ENCODE data around the gene ATRX.
"Not testable (repeated sequence)": the region's sequence is repeated elsewhere in the genome, so short reads cannot be mapped to it uniquely, and the experiment has no call there.

The ATRX gene
- 268 reads per million, percentile 95 among the genes with 10 or more reads in this experiment for total RNA-seq

GRCh38 chrX:77785486-77786364 lies at the start of gene ATRX:
Gene ATRX (minus strand): TSS chrX:77786216. CDS start chrX:77786001, 215 bp downstream.
- DNase-seq, result peak; percentile 67

- not testable (repeated sequence) for DNase-seq
These were observed 45.5 kb upstream of the ATRX start for GRCh38 chrX:77831544-77831943.

DNA sequence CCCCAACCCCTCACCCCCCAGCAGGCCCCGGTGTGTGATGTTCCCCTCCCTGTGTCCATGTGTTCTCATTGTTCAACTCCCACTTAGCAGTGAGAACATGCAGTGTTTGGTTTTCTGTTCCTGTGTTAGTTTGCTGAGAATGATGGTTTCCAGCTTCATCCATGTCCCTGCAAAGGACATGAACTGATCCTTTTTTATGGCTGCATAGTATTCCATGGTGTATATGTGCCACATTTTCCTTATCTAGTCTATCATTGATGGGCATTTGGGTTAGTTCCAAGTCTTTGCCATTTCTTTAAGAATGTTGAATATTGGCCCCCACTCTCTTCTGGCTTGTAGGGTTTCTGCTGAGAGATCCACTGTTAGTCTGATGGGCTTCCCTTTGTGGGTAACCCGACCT lies 36.0 kb upstream of the ATRX start:
- not testable (repeated sequence) for DNase-seq

DNA sequence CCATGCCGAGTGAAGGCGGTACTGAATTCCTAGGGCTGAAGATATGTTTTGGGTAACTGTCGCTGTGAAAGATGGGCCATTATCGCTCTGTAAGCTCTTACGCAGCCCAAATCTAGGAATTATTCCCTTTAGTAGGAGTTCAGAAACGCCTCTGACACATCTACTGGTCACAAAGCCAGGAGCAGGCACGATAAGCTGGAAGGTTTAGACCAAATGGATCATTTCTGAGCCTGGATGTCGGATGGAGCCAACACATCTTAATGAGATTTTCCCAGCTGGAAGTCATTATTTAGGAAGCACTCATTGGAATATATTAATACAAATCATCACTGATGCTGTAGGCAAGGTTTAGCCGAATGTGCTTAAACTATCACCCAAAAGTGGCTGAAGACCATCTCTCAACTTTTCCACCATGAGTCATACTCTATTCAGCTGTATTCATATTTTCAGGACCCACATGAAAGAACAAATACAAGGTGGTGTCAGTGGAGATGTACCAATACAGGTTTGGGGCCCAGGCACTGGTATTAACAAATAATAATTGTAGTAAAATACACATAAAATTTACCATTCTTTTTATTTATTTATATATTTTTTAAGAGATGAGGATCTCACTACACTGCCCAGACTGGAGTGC lies 34.2 kb upstream of the ATRX start:
- DNase-seq, result no peak

- DNase-seq, result no peak
These were observed 28.2 kb upstream of the ATRX start for GRCh38 chrX:77814210-77814609.

- no peak for DNase-seq
These were observed 16.2 kb upstream of the ATRX start for GRCh38 chrX:77802201-77802600.

- DNase-seq, result no peak
These were observed 9.1 kb upstream of the ATRX start for GRCh38 chrX:77795124-77795523.

DNA sequence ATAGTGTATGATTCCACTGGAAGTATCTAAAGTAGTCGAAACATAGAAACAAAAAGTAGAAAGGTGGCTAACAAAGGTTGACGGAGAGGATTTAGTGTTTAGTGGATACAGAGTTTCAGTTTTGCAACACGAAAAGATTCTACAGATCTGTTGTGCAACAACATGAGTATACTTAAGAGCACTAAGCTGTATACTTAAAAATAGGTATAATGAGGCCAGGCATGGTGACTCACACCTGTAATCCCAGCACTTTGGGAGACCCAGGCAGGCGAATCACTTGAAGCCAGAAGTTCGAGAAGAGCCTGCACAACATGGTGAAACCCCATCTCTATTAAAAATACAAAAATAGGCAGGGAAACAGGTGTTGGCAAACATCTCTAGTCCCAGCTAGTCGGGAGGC lies 7.9 kb upstream of the ATRX start:
- no peak for DNase-seq

GRCh38 chrX:77788050-77788449 lies 2.0 kb upstream of the ATRX start:
- DNase-seq, result no peak

DNA sequence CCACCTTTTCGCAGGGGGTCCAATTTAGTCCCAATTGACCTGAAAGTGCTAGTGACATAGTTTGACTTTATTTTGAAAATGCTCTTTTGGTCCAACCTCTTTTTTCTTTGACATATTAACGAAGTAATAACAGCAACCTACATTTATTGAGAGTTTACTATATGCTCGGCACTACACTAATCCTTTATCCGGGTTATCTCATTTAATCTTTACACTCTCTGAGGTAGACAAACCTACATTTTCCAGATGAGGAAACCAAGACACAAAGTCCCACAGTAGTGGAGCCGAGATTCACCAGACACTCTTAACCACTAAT lies 307 bp upstream of the ATRX start:
- DNase-seq, result no peak

- no peak for DNase-seq
These were observed 6.3 kb downstream of the ATRX start for GRCh38 chrX:77779695-77780094.

DNA sequence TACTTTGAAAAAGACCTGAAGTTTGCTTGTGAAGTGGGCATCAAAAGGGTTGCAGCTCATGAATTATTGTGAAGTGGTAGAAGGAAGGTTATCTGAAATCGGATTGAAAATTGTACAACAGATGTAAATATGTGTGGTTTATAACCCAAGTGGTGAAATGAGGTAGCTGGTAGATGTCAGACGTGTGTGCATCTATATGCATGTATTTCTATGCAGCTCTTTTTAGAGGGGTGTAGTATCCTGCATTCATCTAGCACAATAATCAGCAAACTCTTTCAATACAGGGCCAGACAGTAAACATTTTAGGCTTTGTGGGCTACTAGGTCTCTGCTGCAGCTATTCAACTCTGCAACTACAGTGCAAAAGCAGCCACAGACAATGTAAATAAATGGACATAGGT lies 9.4 kb downstream of the ATRX start:
- no peak for DNase-seq

DNA sequence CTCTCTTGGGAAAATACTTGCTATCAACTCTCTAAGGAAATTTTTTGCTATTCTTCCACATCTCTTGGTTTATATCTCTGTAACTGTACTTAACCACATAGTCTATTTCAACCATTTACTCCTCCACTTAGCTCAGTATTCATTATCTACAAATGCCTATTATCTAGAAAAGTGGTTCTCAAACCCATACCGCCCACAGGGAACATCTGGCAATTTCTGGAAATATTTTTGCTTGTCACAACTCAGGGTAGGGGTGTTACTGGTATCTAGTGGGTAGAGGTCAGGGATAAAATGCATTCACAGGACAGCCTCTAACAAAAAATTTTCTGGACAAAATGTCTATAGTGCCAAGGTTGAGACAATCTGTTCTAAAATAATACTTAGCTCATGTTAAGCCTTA lies 14.4 kb downstream of the ATRX start:
- DNase-seq, result no peak

DNA sequence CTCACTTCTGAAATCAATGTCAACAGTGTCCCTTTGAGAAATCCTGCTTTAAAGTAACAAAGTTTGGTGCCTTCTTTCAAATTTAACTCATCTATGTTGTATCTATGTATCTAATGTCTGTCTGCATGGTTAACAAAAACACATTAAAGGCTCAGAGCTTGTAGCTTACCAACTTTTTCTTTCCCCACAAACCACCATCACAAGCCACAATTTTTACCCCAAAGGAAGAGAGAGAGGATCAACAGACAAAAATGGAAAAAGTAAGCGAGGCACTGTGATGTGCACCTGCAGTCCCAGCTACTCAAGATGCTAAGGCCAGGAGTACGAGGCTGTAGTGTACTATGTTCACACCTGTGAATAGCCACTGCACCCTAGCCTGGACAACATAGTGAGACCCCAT lies 17.2 kb downstream of the ATRX start:
- DNase-seq, result no peak

- DNase-seq, result not testable (repeated sequence)
These were observed 19.8 kb downstream of the ATRX start for GRCh38 chrX:77766212-77766611.

DNA sequence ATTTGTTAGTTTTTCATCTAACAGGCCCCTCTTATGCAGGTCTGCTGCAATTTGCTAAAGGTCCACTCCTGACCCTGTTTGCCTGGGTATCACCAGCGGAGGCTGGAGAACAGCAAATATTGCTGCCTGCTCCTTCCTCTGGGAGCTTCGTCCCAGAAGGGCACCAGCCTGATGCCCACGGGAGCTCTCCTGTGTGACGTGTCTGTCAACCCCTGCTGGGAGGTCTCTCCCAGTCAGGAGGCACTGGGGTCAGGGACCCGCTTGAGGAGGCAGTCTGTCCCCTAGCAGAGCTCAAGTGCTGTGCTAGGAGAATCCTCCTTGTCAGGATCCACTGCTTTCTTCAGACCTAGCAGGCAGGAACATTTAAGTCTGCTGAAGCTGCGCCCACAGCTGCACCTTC lies 30.5 kb downstream of the ATRX start:
- no peak for DNase-seq

GRCh38 chrX:77753942-77754341 lies 32.1 kb downstream of the ATRX start:
- DNase-seq, result not testable (repeated sequence)

- no peak for DNase-seq
These were observed 36.3 kb downstream of the ATRX start for GRCh38 chrX:77749695-77750094.

GRCh38 chrX:77743720-77744119 lies 42.3 kb downstream of the ATRX start:
- DNase-seq, result no peak

- no peak for DNase-seq
These were observed 43.1 kb downstream of the ATRX start for GRCh38 chrX:77742788-77743476.

GRCh38 chrX:77740376-77740905 lies 45.6 kb downstream of the ATRX start:
- DNase-seq, result no peak

- DNase-seq, result no peak
These were observed 52.7 kb downstream of the ATRX start for GRCh38 chrX:77733342-77733741.

GRCh38 chrX:77731821-77732419 lies 54.1 kb downstream of the ATRX start:
- DNase-seq, result no peak
